Neuronal stem cell (in vitro differentiated cells): ENCODE results near the gene POLR2J3.
"Not testable (repeated sequence)": the region's sequence is repeated elsewhere in the genome, so short reads cannot be mapped to it uniquely, and the experiment has no call there.

ENCODE experiments used
- DNase-seq: peaks from one replicate; pipeline ENCODE4 v3.0.0-alpha.2; 2013; ENCODE audit warnings: low spot score
- H2AFZ ChIP-seq: one replicate; pipeline ENCODE4 v1.6.1; 2013; ENCODE audit warnings: mild to moderate bottlenecking, low read length, inconsistent platforms
- H2AK5ac ChIP-seq: 2 replicates; pipeline ENCODE4 v1.6.1; 2013; ENCODE audit warnings: low read depth, mild to moderate bottlenecking, inconsistent platforms, low read length, moderate library complexity, mixed read lengths
- H2BK120ac ChIP-seq: 2 replicates; pipeline ENCODE4 v1.6.1; 2013; ENCODE audit warnings: low read depth, mild to moderate bottlenecking, inconsistent platforms, low read length, moderate library complexity, mixed read lengths
- H2BK12ac ChIP-seq: one replicate; pipeline ENCODE4 v1.6.1; 2013; ENCODE audit warnings: low read length, inconsistent platforms
- H2BK15ac ChIP-seq: 2 replicates; pipeline ENCODE4 v1.6.1; 2013; ENCODE audit warnings: mild to moderate bottlenecking, low read length, inconsistent platforms, mixed read lengths
- H2BK5ac ChIP-seq: one replicate; pipeline ENCODE4 v1.6.1; 2013; ENCODE audit warnings: inconsistent platforms, mild to moderate bottlenecking, low read length, moderate library complexity
- H3K14ac ChIP-seq: one replicate; pipeline ENCODE4 v1.6.1; 2013; ENCODE audit warnings: low read length, inconsistent platforms
- H3K18ac ChIP-seq: 2 replicates; pipeline ENCODE4 v1.6.1; 2013; ENCODE audit warnings: low read length, inconsistent platforms
- H3K23ac ChIP-seq: 2 replicates; pipeline ENCODE4 v1.6.1; 2013; ENCODE audit warnings: low read depth, mild to moderate bottlenecking, mixed read lengths, low read length, inconsistent platforms; ENCODE audit not compliant: poor library complexity
- H3K27ac ChIP-seq: replicated peaks from 3 replicates; pipeline ENCODE4 v1.5.1; 2013; ENCODE audit warnings: low read length, inconsistent platforms
- H3K27me3 ChIP-seq, 3 experiments: 2 replicates each; pipeline ENCODE4 v1.6.1; 2013; ENCODE audit warnings: low read length in 3 of 3, mild to moderate bottlenecking in 2 of 3, inconsistent platforms in 1 of 3, low read depth in 1 of 3, mixed read lengths in 1 of 3, moderate library complexity in 1 of 3; ENCODE audit not compliant: control insufficient read depth in 3 of 3, insufficient read depth in 3 of 3
- H3K36me3 ChIP-seq, 2 donors: replicated peaks in 1 of 2; 2 replicates each; pipeline ENCODE4 v1.6.1; 2013; ENCODE audit warnings: low read length in 2 of 2; ENCODE audit not compliant: control insufficient read depth in 2 of 2, insufficient read depth in 2 of 2
- H3K4ac ChIP-seq: 2 replicates; pipeline ENCODE4 v1.6.1; 2013; ENCODE audit warnings: inconsistent platforms, mild to moderate bottlenecking, low read length, moderate library complexity
- H3K4me1 ChIP-seq, 2 donors: 1 replicate in 1 of 2; 2 replicates in 1 of 2; pipeline ENCODE4 v1.6.1; 2013; ENCODE audit warnings: low read length in 2 of 2, low read depth in 1 of 2; ENCODE audit not compliant: control insufficient read depth in 2 of 2, insufficient read depth in 1 of 2
- H3K4me2 ChIP-seq: one replicate; pipeline ENCODE4 v1.6.1; 2013; ENCODE audit warnings: mild to moderate bottlenecking, low read length, inconsistent platforms; ENCODE audit not compliant: insufficient read depth, poor library complexity, severe bottlenecking
- H3K4me3 ChIP-seq, 2 donors: 2 replicates each; pipeline ENCODE4 v1.5.1; 2013; ENCODE audit warnings: low read length in 2 of 2, mild to moderate bottlenecking in 2 of 2, inconsistent platforms in 1 of 2, moderate library complexity in 1 of 2
- H3K79me1 ChIP-seq: one replicate; pipeline ENCODE4 v1.6.1; 2013; ENCODE audit warnings: low read depth, mild to moderate bottlenecking, inconsistent platforms, low read length, moderate library complexity
- H3K9ac ChIP-seq: one replicate; pipeline ENCODE4 v1.6.1; 2013; ENCODE audit warnings: mild to moderate bottlenecking, low read depth, low read length, inconsistent platforms; ENCODE audit not compliant: poor library complexity
- H3K9me3 ChIP-seq, 2 donors: replicated peaks in 1 of 2; 2 replicates each; pipeline versions ENCODE3 to v1.6.1; 2013; ENCODE audit warnings: low read length in 2 of 2, mild to moderate bottlenecking in 2 of 2, inconsistent platforms in 1 of 2, low read depth in 1 of 2, mixed read lengths in 1 of 2, moderate library complexity in 1 of 2; ENCODE audit not compliant: control insufficient read depth in 2 of 2, insufficient read depth in 1 of 2
- H4K8ac ChIP-seq: one replicate; pipeline ENCODE4 v1.6.1; 2013; ENCODE audit warnings: low read depth, mild to moderate bottlenecking, inconsistent platforms, low read length, moderate library complexity
- H4K91ac ChIP-seq: one replicate; pipeline ENCODE4 v1.6.1; 2013; ENCODE audit warnings: low read length, low read depth, mild to moderate bottlenecking, inconsistent platforms; ENCODE audit not compliant: poor library complexity
- WGBS, 2 donors: extraction: QIAGEN DNeasy Blood & Tissue Kit; methylation state at CpG; one replicate each; pipeline ENCODE4 v1.1.7; 2013; ENCODE audit warnings: missing lambda C conversion rate in 2 of 2, mixed read lengths in 1 of 2; ENCODE audit not compliant: insufficient read length in 2 of 2, insufficient replicate concordance in 1 of 2; ENCODE audit errors: extremely low coverage in 2 of 2; 5-methylcytosine and 5-hydroxymethylcytosine counted together

Gene POLR2J3

GRCh38 chr7:102581722-102582121, 9.3 kb upstream of the POLR2J3 start:
- not testable (repeated sequence) for H3K4me1 ChIP-seq, H3K9ac ChIP-seq, H3K14ac ChIP-seq, H3K4me3 ChIP-seq, H3K4ac ChIP-seq, H3K23ac ChIP-seq, H3K18ac ChIP-seq, H3K4me2 ChIP-seq, H4K91ac ChIP-seq, H2AK5ac ChIP-seq, H2BK120ac ChIP-seq, H2AFZ ChIP-seq, H3K27ac ChIP-seq, DNase-seq, H3K36me3 ChIP-seq, H3K27me3 ChIP-seq, H2BK5ac ChIP-seq, H2BK12ac ChIP-seq, H3K79me1 ChIP-seq, H4K8ac ChIP-seq, H3K9me3 ChIP-seq, H2BK15ac ChIP-seq
- no CpG with 5 or more reads among the region's 5 CpGs for WGBS, 2 donors

GRCh38 chr7:102578486-102578885, 6.1 kb upstream of the POLR2J3 start:
- not testable (repeated sequence) for H4K8ac ChIP-seq, H3K9me3 ChIP-seq

GRCh38 chr7:102577315-102578240, 5.2 kb upstream of the POLR2J3 start:
- not testable (repeated sequence) for H3K9me3 ChIP-seq, H3K4me3 ChIP-seq, H2BK120ac ChIP-seq, H3K27ac ChIP-seq, H2AK5ac ChIP-seq, H3K4ac ChIP-seq, H4K8ac ChIP-seq, H2BK12ac ChIP-seq, H3K9ac ChIP-seq, H3K36me3 ChIP-seq, H4K91ac ChIP-seq, H3K4me1 ChIP-seq, H3K18ac ChIP-seq, DNase-seq, H3K14ac ChIP-seq, H3K79me1 ChIP-seq, H2BK15ac ChIP-seq, H3K27me3 ChIP-seq, H3K4me2 ChIP-seq, H2AFZ ChIP-seq, H3K23ac ChIP-seq, H2BK5ac ChIP-seq
- WGBS, 2 donors = no CpG with 5 or more reads among the region's 7 CpGs

More at GRCh38 chr7:102578486-102578885, 6.1 kb upstream of the POLR2J3 start:
- not testable (repeated sequence) for H2BK15ac ChIP-seq, H3K4me3 ChIP-seq, H3K4me1 ChIP-seq, H3K79me1 ChIP-seq, H2BK120ac ChIP-seq, H2AK5ac ChIP-seq, H2AFZ ChIP-seq, H3K23ac ChIP-seq, H2BK5ac ChIP-seq, H2BK12ac ChIP-seq, H4K91ac ChIP-seq, H3K18ac ChIP-seq, H3K4ac ChIP-seq, H3K36me3 ChIP-seq, H3K4me2 ChIP-seq, H3K9ac ChIP-seq, H3K27ac ChIP-seq, H3K27me3 ChIP-seq, H3K14ac ChIP-seq, DNase-seq
- no CpG with 5 or more reads among the region's 5 CpGs for WGBS, 2 donors

- H2AK5ac ChIP-seq, H3K4me2 ChIP-seq, H3K14ac ChIP-seq, H3K9me3 ChIP-seq, H3K36me3 ChIP-seq, H3K79me1 ChIP-seq, H3K27ac ChIP-seq, H2BK120ac ChIP-seq, H3K23ac ChIP-seq, H3K18ac ChIP-seq, H2BK5ac ChIP-seq, H3K4me1 ChIP-seq, H3K4me3 ChIP-seq, H3K9ac ChIP-seq, H2AFZ ChIP-seq, DNase-seq, H4K8ac ChIP-seq, H3K27me3 ChIP-seq, H3K4ac ChIP-seq, H2BK15ac ChIP-seq, H2BK12ac ChIP-seq, H4K91ac ChIP-seq: not testable (repeated sequence)
- WGBS, 2 donors = no CpG with 5 or more reads among the region's 3 CpGs
These were observed 4.0 kb upstream of the POLR2J3 start for GRCh38 chr7:102576363-102576762.
